CD14-positive monocyte (primary cell): ENCODE results near the gene DLEC1. TPM values are rescaled to one million over a fixed set of nuclear protein-coding genes. Genes with fewer than 3 reads are reported as not detected.

Experiments used
- DNase-seq, 3 donors: peaks; one replicate each; pipeline ENCODE4 v3.0.0-alpha.2; 2011 to 2022
- H2AFZ ChIP-seq: 2 replicates; pipeline ENCODE4 v1.6.0; 2012; ENCODE audit warnings: mild to moderate bottlenecking, low read depth, low read length, inconsistent platforms; ENCODE audit not compliant: insufficient read depth, poor library complexity, severe bottlenecking
- H3K27ac ChIP-seq, 2 donors: 1 replicate in 1 of 2; 2 replicates in 1 of 2; pipeline ENCODE4 v1.5.1; 2012 to 2013; ENCODE audit warnings: low read length in 2 of 2, control low read depth in 1 of 2, inconsistent platforms in 1 of 2, low read depth in 1 of 2, mild to moderate bottlenecking in 1 of 2
- H3K27me3 ChIP-seq, 2 donors: one replicate each; pipeline versions ENCODE4 v1.6.0 to v1.6.1; 2011 to 2013; ENCODE audit warnings: low read length in 2 of 2; ENCODE audit not compliant: control insufficient read depth in 2 of 2, insufficient read depth in 2 of 2
- H3K36me3 ChIP-seq, 2 donors: replicated peaks in 1 of 2; 1 replicate in 1 of 2; 2 replicates in 1 of 2; pipeline versions ENCODE4 v1.5.1 to v1.6.1; 2012 to 2013; ENCODE audit warnings: low read length in 2 of 2, control low read depth in 1 of 2, inconsistent platforms in 1 of 2, mild to moderate bottlenecking in 1 of 2; ENCODE audit not compliant: insufficient read depth in 2 of 2, control insufficient read depth in 1 of 2
- H3K4me1 ChIP-seq, 2 donors: 1 replicate in 1 of 2; 2 replicates in 1 of 2; pipeline versions ENCODE4 v1.5.1 to v1.6.1; 2012 to 2013; ENCODE audit warnings: low read length in 2 of 2, control low read depth in 1 of 2, inconsistent platforms in 1 of 2, mild to moderate bottlenecking in 1 of 2, moderate library complexity in 1 of 2; ENCODE audit not compliant: insufficient read depth in 2 of 2, control insufficient read depth in 1 of 2
- H3K4me2 ChIP-seq: replicated peaks from 2 replicates; pipeline ENCODE3; 2012; ENCODE audit warnings: low read length, moderate library complexity, mild to moderate bottlenecking; ENCODE audit not compliant: poor library complexity, severe bottlenecking; ENCODE audit errors: extremely low read depth
- H3K4me3 ChIP-seq, 3 experiments: fragments of 200-600 bp in 1 of 3; sonication (generic) in 1 of 3; replicated peaks in 1 of 3; 1 replicate in 2 of 3; 2 replicates in 1 of 3; pipeline ENCODE4 v1.5.1; 2011 to 2013; ENCODE audit warnings: low read length in 3 of 3, mild to moderate bottlenecking in 3 of 3, control low read depth in 2 of 3, low read depth in 2 of 3, inconsistent platforms in 1 of 3, moderate library complexity in 1 of 3
- H3K79me2 ChIP-seq: 2 replicates; pipeline ENCODE4 v1.6.0; 2012; ENCODE audit warnings: mild to moderate bottlenecking, control low read depth, inconsistent platforms, low read length, moderate library complexity; ENCODE audit not compliant: insufficient read depth
- H3K9ac ChIP-seq: 2 replicates; pipeline ENCODE4 v1.6.0; 2017; ENCODE audit warnings: low read length, mild to moderate bottlenecking; ENCODE audit not compliant: insufficient read depth, poor library complexity, severe bottlenecking
- H3K9me3 ChIP-seq, 2 donors: replicated peaks in 1 of 2; 1 replicate in 1 of 2; 2 replicates in 1 of 2; pipeline versions ENCODE4 v1.5.1 to v1.6.1; 2012 to 2013; ENCODE audit warnings: low read length in 2 of 2, control low read depth in 1 of 2; ENCODE audit not compliant: control insufficient read depth in 1 of 2, insufficient read depth in 1 of 2
- H4K20me1 ChIP-seq: 2 replicates; pipeline ENCODE4 v1.6.0; 2012; ENCODE audit warnings: mild to moderate bottlenecking, low read length, control low read depth, moderate library complexity; ENCODE audit not compliant: insufficient read depth
- H3K27ac Mint-ChIP-seq, 7 donors: one replicate each; pipeline ENCODE4 v1.8.0; 2020; ENCODE audit warnings: mild to moderate bottlenecking in 7 of 7, mixed read lengths in 7 of 7, moderate library complexity in 6 of 7, inconsistent platforms in 2 of 7
- H3K27me3 Mint-ChIP-seq, 3 donors: one replicate each; pipeline ENCODE4 v1.8.0; 2021 to 2022; ENCODE audit warnings: low read depth in 3 of 3, mild to moderate bottlenecking in 3 of 3, mixed read lengths in 3 of 3, moderate library complexity in 3 of 3, inconsistent platforms in 1 of 3
- H3K36me3 Mint-ChIP-seq, 2 donors: one replicate each; pipeline ENCODE4 v1.8.0; 2020; ENCODE audit warnings: mixed read lengths in 2 of 2, inconsistent platforms in 1 of 2, mild to moderate bottlenecking in 1 of 2
- H3K4me1 Mint-ChIP-seq: one replicate; pipeline ENCODE4 v1.8.0; 2020; ENCODE audit warnings: mild to moderate bottlenecking, mixed read lengths
- H3K4me3 Mint-ChIP-seq, 2 donors: one replicate each; pipeline ENCODE4 v1.8.0; 2020; ENCODE audit warnings: mild to moderate bottlenecking in 2 of 2, mixed read lengths in 2 of 2, moderate library complexity in 1 of 2
- H3K9me3 Mint-ChIP-seq, 7 donors: one replicate each; pipeline ENCODE4 v1.8.0; 2020 to 2022; ENCODE audit warnings: mixed read lengths in 7 of 7, mild to moderate bottlenecking in 6 of 7, moderate library complexity in 6 of 7, inconsistent platforms in 2 of 7
- CTCF ChIP-seq: fragments of 200-600 bp; IDR thresholded peaks from one replicate; pipeline ENCODE4 v1.8.0; 2022; ENCODE audit warnings: antibody characterized with exemption, mild to moderate bottlenecking
- WGBS: methylation state at CpG from one replicate; pipeline ENCODE4 v1.1.5; 2013; ENCODE audit warnings: missing lambda C conversion rate; ENCODE audit not compliant: insufficient coverage; 5-methylcytosine and 5-hydroxymethylcytosine counted together
- intact Hi-C, 2 donors: fragments of 100-400 bp; cut with micrococcal nuclease; formaldehyde crosslinking; loops; one replicate each; pipeline versions ENCODE4 v1.15.0 to v1.15.1; 2023
- polyA plus RNA-seq, 3 donors: library from polyadenylated mRNA; depleted of rRNA in 1 of 3; unstranded in 2 of 3; stranded (reverse) in 1 of 3; fragments of 300-500 nt in 2 of 3; fragments of >200 nt in 1 of 3; fragmentation: Illumina TruSeq in 2 of 3; gene quantifications; 1 replicate in 2 of 3; 2 replicates in 1 of 3; pipeline ENCODE4 v1.2.3, GENCODE V29; 2012 to 2021

Gene DLEC1
- polyA plus RNA-seq, 3 donors, result 0.11 to 0.81 (median 0.14) TPM

- no CpG with 5 or more reads among the region's 3 CpGs for WGBS
- no peaks in the 10 kb centered on the region for H3K79me2 ChIP-seq
- Mint-ChIP-seq H3K36me3 (peaks cover 8 to 12% of the 10 kb centered on the region in 2 donors), H3K4me1 (peaks cover 85% of the 10 kb centered on the region), H3K27me3 (peaks cover 0 to 2% (median 0%) of the 10 kb centered on the region in 3 donors), H3K4me3 (no peak overlapping the region), H3K9me3 (peaks cover 3 to 11% (median 5%) of the 10 kb centered on the region in 7 donors), H3K27ac (peak overlapping the region; percentile 97 to 99 (median 98))
- H3K9ac ChIP-seq, result peak overlapping the region; percentile 33
- no peak overlapping the region for H2AFZ ChIP-seq
- H3K9me3 ChIP-seq, result no peaks in the 10 kb centered on the region
- no peak for DNase-seq
- H3K36me3 ChIP-seq, result no peaks in the 10 kb centered on the region
- no peak for TF ChIP-seq CTCF
- H3K4me3 ChIP-seq, result peak overlapping the region in 1 of 3 experiments; percentile 27
- intact Hi-C loops, result no loop called here
- peak overlapping the region; percentile 93 to 95 for H3K27ac ChIP-seq
- peaks cover 87 to 88% of the 10 kb centered on the region in 2 donors for H3K4me1 ChIP-seq
- H3K4me2 ChIP-seq, result peak overlapping the region; percentile 16
- no peaks in the 10 kb centered on the region for H3K27me3 ChIP-seq
- no peaks in the 10 kb centered on the region for H4K20me1 ChIP-seq
These were observed 111.9 kb downstream of the DLEC1 start for GRCh38 chr3:38150780-38151528.

GRCh38 chr3:38151667-38152265 lies 112.8 kb downstream of the DLEC1 start:
- WGBS, result no CpG with 5 or more reads among the region's 3 CpGs
- no peaks in the 10 kb centered on the region for H3K27me3 Mint-ChIP-seq
- H3K36me3 ChIP-seq, result no peaks in the 10 kb centered on the region
- H3K4me1 ChIP-seq, result peaks cover 80 to 81% of the 10 kb centered on the region in 2 donors
- H3K4me3 Mint-ChIP-seq, result peak overlapping the region in 1 of 2 donors; percentile 64
- peak overlapping the region; percentile 97 to 99 (median 98) for H3K27ac Mint-ChIP-seq
- no peaks in the 10 kb centered on the region for H3K27me3 ChIP-seq
- intact Hi-C loops, result no loop called here
- H3K4me3 ChIP-seq, result peak overlapping the region in 1 of 3 experiments; percentile 27
- H2AFZ ChIP-seq, result no peak overlapping the region
- no peaks in the 10 kb centered on the region for H3K9me3 ChIP-seq
- no peak for TF ChIP-seq CTCF
- no peaks in the 10 kb centered on the region for H4K20me1 ChIP-seq
- peak; percentile 84 to 93 (median 90) for DNase-seq
- H3K9ac ChIP-seq, result peak overlapping the region; percentile 33
- H3K9me3 Mint-ChIP-seq, result peaks cover 0 to 8% (median 3%) of the 10 kb centered on the region in 7 donors
- H3K27ac ChIP-seq, result peak overlapping the region; percentile 93 to 95
- H3K4me1 Mint-ChIP-seq, result peaks cover 78% of the 10 kb centered on the region
- H3K36me3 Mint-ChIP-seq, result peaks cover 4 to 12% of the 10 kb centered on the region in 2 donors
- H3K4me2 ChIP-seq, result peak overlapping the region; percentile 16
- no peaks in the 10 kb centered on the region for H3K79me2 ChIP-seq
